HG03280 (cell line): ENCODE data around the gene RPL27A.
"Not testable (repeated sequence)": the region's sequence is repeated elsewhere in the genome, so short reads cannot be mapped to it uniquely, and the experiment has no call there.

Experiments used
- ATAC-seq: cut with Tn5 transposase; IDR thresholded peaks from one replicate; pipeline ENCODE4 v1.9.1; 2021; ENCODE audit warnings: mild to moderate bottlenecking, moderate library complexity; ENCODE audit not compliant: unreplicated experiment

Gene RPL27A

GRCh38 chr11:8682303-8683114 lies at the start of gene RPL27A, which contains the start of gene TRIM66:
RPL27A (plus strand) TSS chr11:8682792; CDS start chr11:8682814, 22 bp downstream.
TRIM66 (minus strand) TSS chr11:8682665; CDS start chr11:8672274, 10,391 bp downstream.
- ATAC-seq, result peak; percentile 96

- no peak for ATAC-seq
Observed at GRCh38 chr11:8634498-8634897, 48.1 kb upstream of the RPL27A start.

DNA sequence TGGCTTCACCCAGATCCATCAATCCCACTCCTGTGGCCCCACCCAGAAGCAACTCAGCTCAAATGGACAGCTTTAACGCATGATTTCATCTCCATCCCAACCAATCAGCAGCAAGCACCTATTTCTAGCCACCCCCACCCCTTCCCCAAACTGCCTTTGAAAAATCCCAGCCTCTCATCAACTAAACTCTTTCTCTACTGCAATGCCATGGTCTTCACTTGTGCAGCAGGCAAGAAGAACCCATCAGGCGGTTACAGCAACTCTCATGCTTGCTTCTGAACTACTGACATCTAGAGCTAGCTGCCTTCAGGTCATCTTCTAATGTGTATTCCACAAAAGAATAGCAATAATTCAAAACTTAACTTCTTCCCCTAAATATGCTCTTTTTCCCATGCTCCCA lies 46.5 kb upstream of the RPL27A start:
- no peak for ATAC-seq

GRCh38 chr11:8638300-8638699 lies 44.3 kb upstream of the RPL27A start:
- no peak for ATAC-seq

DNA sequence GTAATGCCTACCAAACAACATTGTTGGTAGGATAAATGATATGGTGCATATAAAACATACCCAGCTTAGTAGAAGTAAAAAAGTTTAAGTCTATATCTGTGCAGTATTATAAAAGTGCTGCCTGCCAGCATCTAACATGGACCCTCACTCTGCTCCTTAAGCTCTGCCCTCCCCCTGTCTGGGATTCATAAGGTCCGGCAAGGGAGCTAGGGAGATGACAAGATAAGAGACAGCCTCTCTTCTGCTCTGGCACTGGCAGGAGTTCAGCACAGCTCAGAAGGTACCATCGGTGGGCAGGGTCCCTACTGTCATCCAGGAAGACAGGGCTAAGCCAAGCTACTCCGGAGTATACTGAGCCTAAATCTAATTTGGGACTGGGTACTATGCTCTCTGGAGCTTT lies 42.9 kb upstream of the RPL27A start:
- no peak for ATAC-seq

GRCh38 chr11:8640267-8640906 lies 42.2 kb upstream of the RPL27A start:
- ATAC-seq, result no peak

- no peak for ATAC-seq
Observed at GRCh38 chr11:8641332-8641731, 41.3 kb upstream of the RPL27A start.

GRCh38 chr11:8642196-8642841 lies 40.3 kb upstream of the RPL27A start:
- no peak for ATAC-seq

GRCh38 chr11:8646873-8647272 lies 35.7 kb upstream of the RPL27A start:
- ATAC-seq, result no peak

DNA sequence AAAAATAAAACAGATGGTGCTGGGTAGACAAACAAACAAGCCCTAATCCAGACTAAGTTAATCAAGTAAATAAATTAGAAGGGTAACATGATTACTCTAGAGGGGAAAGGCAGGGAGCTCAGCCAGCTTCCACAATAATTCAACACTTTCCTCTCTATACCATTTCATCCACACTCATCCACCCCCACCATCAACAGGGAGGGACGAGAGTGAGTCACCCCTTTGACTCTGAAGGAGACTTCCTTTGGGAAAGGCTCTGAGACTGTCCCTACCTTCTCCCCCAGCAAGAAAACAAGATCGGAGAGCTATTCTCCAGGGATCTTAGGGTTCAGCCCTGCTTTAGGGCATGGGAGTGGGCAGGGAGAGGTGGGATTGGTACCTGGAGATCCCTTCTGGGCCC lies 33.2 kb upstream of the RPL27A start:
- ATAC-seq, result no peak

DNA sequence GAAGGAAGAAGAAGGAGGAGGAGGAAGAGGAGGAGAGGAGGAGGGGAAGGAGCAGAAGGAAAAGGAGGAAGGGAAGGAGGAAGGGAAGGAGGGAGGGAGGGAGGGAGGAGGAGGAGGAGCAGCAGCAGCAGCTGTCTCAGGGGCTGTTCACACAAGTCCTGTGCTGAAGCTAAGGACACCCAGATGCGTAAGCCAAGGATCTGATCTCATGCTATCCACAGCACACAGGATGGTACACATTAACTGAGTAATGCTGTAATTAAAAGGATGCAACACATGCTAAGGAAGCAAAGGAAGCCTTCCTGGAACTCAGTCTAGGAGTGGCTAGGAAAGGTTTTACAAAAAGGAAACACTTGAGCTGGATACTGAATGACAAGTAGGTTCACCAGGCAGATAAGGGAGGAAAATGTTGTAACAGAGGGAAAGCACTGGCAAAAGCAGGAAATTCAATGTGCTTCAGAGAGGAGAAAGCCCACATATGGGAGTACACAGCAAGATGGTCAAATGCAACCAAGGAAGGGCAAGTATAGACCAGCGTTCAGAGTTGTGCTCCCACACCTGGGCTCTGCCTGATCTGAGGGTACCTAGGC lies 32.1 kb upstream of the RPL27A start:
- no peak for ATAC-seq

DNA sequence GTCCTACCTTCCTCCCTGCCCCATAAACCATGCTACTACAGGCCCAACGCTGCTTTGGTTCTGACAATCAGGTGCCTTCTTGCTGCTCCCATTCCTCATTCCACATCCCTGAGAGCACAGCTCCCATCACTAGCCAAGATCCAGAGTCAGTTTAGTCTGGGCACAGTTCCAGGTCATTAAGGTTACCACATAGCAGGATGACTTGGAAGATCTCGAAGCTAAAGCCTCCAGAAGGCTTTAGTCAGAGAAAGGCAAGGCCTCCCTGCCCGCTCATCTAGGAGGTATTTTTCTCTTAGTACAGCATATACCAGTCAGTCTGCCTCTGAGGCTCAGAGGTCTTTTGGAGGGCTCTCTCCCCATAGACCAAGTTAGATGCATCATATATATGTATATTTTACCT lies 30.5 kb upstream of the RPL27A start:
- ATAC-seq, result no peak

GRCh38 chr11:8654503-8654902 lies 28.1 kb upstream of the RPL27A start:
- no peak for ATAC-seq

DNA sequence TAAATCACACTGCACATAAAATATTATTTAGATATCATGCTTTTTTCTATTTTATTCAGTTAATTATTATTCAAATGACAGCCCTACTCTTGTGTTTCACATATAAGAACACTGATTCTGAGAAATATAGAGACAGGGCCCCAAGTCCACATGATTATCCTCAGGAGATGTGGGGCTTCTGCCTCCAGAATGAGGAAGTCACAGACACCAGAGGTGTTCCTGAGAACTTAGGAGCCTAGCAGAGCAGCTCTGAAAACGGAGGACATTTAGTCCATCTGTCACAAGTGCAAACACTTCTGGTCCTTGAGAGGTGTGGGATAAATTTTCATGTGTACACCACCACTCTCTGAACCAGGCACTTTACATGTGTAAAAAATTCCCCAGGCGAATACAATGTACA lies 26.3 kb upstream of the RPL27A start:
- no peak for ATAC-seq

DNA sequence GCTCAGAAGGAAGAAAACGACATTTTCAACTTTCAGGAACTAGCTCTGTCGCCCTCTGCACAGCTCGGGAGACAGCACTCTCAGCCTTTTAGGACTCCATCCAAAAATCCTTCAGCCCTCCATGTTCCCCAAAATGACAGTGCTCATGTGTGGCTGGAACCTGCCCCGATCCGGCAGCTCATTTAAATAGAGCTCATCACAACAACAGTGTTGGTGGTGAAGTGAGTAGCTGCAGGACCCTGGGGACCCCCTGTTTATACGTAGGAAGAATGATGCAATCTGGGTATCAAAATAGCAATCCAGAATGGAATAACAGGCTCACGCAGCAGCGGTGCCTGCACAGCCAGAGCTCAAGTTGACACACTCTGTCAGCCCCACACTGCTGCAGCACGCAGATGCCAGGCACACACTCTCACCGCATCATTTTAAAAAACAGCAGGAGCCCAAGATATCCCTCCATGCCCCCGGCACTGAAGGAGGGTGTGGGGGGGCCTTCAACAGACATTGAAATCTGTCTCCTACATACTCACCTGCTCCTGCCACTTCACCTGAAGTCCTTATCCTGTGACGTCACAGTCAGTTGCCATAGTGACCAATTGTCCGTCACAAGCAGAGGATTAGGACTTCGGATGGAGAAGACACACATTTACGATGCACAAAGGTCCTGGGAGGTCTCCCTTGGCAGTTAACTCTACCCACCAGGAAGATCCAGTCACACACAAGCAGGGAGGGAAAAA lies 24.1 kb upstream of the RPL27A start:
- ATAC-seq, result no peak

GRCh38 chr11:8661001-8661795 lies 21.4 kb upstream of the RPL27A start:
- ATAC-seq, result no peak

DNA sequence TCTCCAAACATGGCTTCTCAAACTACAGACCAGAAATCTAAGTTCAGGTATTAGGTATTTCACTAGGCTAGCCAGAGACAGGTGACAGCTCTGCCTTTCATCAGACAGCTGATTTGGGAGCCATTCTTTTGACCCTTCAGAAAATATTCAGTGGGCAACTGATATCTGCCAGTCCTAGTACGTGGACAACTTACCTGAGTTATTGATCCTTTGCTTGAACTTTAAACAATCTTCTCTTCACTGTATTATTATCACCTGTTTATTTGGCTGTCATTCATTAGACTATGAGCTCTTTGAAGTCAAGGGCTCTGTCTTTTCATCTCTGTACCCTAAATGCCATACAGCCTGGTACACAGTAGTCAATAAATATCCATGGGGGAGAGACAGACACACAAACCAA lies 17.4 kb upstream of the RPL27A start:
- no peak for ATAC-seq

- ATAC-seq, result not testable (repeated sequence)
Observed at GRCh38 chr11:8670081-8670480, 12.5 kb upstream of the RPL27A start.

DNA sequence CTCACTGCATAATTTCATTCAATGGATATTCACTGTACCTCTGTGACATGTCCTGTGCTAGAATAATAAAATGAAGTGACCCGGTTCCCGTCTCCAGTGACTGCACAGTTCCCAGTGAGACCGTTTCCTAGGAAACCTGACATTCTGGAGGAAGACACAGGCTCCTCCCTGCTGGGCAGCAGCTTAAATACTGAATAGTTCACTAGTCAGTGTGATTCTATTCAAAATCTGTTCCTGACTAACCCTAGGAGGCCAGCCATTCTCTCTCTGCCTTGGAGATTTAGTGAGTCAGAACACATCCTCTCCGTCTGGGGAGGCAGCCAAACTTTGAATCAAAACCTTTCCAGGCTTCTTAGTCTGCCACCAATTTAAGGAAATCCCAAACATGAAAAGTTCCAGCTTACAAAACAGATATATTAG lies 11.4 kb upstream of the RPL27A start:
- ATAC-seq, result no peak

- no peak for ATAC-seq
Observed at GRCh38 chr11:8671651-8672062, 10.9 kb upstream of the RPL27A start.
